GM18868 (cell line): ENCODE data around the gene IFI30.
"Not testable (repeated sequence)": the region's sequence is repeated elsewhere in the genome, so short reads cannot be mapped to it uniquely, and the experiment has no call there.

ENCODE experiments used
- ATAC-seq: cut with Tn5 transposase; IDR thresholded peaks from one replicate; pipeline ENCODE4 v1.9.1; 2021; ENCODE audit warnings: mild to moderate bottlenecking, moderate library complexity; ENCODE audit not compliant: unreplicated experiment

Gene IFI30

DNA sequence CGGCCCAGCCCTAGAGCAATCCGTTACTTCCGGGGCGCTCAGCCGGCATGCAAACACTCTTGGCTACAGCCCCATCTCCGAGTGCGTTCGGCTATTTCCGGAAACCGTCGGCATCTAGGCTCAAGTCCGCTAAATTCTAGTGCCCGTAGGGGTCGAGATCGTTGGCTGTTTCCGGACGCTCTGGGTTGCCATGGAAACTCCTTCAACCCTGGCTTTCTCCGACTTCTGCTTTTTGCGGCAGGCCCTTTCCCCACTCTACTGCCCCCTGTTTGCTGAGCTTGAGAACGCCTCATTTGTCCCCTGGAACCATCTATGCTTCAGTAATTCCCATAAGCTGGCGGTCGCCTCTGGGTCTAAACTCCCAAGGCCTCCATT lies 21.2 kb upstream of the IFI30 start:
- ATAC-seq = peak; percentile 57

DNA sequence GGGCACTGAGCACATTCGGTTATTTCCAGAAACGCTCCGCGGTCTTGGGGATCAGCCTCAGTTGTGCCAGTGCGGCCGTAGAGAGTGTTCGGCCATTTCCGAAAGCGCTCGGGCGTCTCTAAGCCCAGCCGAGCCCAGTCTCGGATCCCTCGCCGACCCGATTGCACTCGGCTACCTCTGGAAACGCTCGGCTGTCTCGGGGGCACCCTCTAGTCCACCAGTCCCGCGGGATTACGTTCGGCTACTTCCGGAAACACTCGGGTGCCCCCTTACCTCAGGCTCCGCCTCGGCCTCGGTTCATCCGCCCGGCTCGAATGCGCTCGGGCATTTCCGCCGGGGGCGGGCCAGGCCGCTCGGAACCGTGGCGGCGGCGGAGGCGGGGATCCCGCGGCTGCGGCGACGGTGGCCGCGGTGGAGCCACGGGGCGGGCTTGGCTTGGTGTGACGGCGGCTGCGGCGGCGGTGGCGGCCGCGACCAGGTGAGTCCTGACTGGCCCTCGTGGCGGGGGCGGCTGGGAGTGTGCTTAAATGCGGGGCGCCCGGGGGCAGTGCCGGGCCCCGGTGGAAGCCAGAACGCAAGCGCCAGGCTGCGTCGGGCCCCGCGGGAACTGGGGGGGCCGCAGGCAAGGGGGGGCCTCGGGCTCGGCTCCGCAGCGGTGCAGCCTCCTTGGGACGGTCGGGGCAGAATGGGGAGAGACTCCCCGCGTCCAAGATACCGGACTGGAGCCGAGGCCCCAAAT lies 20.6 kb upstream of the IFI30 start, which contains the start of gene PIK3R2:
TSS of gene PIK3R2 (plus strand) at position 347 of the 739 bp plus-strand sequence. CDS start 2,717 bp downstream, outside the sequence.
- peak; percentile 78 for ATAC-seq

DNA sequence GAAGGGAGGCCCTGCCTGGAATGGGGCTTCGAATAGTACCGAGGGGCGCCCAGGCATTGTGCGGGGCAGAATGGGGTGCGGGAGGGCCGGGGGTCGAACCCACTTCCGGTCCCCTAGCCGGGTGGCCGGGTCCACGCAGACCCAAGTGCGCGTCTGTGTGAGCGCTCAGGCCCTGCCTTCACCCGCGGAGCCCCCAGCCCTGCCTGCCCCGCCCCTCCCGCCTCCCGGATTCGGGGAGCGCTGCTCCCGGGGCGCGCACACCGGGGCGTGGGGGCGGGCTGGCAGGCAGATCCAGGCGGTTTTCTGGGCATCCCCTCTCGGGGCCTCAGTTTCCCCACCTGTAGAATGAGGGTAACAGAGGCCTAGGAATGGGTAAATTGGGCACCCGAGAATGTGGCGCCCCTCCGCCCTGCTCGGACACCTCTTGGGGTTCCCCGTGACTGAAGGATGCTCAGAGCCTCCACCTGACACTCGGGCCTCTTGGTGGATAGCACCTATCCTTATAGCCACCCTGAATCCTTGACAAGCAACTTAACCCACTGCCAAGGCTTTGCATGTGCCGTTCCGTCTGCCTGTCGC lies 20.0 kb upstream of the IFI30 start:
- no peak for ATAC-seq

DNA sequence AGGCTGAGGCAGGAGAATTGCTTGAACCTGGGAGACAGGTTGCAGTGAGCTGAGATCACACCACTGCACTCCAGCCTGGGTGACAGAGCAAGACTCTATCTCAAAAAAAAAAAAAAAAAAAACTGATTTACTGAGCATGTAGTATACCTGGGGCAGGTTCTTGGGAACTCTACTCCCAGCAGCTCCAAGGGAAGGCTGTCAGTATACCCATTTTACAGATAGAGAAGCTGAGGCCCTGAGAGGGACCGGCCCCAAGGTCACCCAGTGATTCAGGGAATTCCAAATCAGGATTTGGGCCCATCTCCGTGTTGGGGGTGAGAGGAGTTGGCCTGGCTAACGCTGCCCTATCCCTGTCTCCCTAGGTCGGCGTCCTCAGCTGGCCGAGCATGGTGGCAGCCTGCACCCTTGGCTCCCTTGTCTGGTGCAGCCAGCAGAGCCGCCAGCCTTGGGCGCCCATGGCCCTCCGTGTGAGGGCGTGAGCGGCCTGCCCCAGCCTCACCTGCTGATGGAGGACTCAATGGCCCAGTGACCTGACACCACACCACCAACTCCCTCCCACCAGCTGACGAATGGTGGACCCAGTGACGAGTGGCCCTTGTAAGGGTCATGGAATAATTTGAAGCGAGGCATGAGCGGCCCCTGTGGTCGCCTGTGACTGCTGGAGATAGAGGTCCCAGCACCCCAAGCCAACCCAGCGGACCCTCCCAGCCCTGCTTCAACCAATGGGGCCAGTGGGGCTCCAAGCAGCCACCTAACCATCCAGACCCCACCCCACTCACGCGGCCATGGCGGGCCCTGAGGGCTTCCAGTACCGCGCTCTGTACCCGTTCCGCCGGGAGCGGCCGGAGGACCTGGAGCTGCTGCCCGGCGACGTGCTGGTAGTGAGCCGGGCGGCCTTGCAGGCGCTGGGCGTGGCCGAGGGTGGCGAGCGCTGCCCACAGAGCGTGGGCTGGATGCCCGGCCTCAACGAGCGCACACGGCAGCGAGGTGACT lies 18.2 kb upstream of the IFI30 start:
- no peak for ATAC-seq

DNA sequence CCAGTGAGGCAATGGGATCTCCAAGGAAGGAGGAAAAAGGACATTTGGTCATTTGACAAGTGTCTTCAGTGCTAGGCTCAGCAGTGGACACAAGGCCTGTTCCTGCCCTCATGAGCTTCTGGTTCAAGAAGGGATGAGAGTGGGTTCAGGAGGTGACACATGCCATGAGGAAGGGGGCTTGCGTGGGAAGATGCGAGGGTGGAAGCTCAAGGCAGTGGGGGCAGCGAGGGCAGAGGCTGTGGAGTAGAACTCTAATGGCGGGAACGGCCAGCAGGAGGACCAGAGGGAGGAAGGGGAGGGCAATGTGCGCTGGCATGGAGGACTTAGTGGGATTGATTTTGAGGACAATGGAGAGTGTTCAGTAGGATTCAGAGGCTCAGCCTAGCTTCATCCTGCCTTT lies 17.3 kb upstream of the IFI30 start:
- ATAC-seq = no peak

DNA sequence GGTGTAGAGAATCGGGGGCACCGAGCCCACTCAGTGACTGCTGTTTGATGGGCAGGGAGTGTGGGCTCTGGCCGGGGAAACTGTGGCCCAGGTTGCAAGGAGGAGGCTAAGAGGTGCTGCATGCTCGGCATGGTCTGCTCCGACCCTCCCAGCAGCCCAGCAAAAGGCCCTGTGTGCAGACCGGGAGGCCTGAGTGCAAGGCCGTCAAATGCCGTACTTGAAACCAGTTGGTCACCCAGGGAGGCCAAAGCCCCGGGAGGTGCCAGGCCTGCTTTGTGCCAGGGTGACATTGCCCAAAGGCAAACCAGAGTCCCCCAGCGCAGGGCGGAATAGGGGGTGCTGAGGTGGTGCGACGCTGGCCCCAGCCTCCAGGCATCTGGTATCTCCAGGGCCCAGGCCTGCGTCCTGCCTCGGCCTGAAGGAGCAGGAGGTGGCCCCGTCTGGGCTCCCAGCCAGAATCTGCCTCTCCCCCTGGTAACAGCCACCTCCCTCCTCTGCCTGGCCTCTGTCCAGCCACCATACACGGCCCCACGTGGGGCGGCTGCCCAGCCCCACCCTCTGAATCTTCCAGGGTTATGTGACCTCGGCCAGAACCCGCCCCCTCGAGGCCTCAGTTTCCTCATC lies 16.7 kb upstream of the IFI30 start:
- ATAC-seq = no peak

DNA sequence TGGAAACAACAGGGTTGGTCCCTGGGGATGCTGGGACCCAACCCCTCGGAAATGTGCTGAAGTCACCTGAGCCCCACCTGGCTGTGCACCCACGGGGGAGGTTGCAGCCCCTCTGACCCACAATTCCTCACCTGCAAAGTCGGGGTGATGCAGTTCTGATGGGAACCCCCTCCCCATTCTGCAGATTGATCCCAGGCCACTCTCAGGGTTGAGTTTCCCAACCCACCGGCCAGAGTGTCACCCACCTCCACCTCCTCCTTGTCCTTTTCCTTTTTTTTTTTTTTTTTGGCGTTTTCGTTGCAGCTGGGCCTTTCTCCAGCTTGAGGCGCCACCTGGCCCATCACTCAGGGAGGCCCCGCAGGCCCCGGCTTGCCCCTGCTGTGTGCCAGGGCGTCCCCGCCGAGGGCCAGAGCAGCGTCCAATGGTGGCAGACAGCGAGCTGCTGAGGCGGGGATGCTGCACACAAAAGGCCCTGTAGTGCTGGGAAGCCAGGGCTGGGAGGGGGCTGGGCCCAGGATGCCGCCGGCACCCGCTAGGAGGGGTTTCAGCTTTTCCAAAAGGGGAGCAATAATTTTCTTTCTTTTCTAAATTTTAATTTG lies 16.0 kb upstream of the IFI30 start:
- no peak for ATAC-seq

DNA sequence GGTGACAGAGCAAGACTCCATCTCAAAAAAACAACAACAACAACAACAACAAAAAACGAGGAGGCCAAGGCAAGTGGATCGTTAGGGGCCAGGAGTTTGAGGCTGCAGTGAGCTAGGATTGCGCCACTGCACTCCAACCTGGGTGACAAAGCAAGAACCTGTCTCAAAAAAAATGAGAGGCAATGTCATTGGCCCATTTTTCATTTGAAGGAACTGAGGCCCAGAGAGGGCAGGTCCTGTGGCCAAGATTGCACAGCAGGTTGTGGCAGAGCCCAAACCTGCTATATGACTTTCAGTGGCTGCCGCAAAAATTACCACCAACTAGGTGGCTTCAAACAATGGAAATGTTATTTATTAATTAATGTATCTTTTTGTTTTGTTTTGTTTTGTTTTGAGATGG lies 15.1 kb upstream of the IFI30 start:
- no peak for ATAC-seq

DNA sequence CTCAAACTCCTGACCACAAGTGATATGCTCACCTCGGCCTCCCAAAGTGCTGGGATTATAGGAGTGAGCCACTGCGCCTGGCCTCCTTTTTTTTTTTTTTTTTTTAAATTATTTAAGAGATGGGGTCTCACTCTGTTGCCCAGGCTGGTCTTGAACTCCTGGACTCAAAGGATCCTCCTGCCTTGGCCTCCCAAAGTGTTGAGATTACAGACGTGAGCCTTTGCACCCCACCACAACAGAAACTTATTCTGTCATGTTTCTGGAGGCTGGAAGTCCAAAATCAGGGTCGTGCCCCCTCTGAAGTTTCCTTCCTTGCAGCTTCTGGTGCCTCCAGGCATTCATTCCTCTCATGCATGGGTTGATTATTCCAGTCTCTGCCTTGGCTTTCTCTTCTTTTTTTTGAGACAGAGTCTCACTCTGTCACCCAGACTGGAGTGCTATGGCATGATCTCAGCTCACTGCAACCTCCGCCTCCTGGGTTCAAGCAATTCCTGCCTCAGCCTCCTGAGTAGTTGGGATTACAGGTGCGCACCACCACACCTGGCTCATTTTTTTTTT lies 14.5 kb upstream of the IFI30 start:
- ATAC-seq = not testable (repeated sequence)

DNA sequence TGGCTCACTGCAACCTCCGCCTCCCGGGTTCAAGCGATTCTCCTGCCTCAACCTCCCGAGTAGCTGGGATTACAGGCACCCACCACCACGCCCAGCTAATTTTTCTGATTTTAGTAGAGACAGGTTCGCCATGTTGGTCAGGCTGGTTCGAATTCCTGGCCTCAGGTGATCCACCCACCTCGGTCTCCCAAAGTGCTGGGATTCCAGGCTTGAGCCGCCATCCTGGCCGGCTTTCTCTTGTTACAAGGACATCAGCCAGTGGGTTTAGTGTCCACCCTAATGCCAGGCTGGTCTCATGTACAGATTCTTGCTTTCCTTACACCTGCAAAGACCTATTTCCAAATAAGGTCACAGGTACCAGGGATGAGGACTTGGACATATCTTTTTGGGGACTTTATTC lies 13.8 kb upstream of the IFI30 start:
- ATAC-seq = no peak

DNA sequence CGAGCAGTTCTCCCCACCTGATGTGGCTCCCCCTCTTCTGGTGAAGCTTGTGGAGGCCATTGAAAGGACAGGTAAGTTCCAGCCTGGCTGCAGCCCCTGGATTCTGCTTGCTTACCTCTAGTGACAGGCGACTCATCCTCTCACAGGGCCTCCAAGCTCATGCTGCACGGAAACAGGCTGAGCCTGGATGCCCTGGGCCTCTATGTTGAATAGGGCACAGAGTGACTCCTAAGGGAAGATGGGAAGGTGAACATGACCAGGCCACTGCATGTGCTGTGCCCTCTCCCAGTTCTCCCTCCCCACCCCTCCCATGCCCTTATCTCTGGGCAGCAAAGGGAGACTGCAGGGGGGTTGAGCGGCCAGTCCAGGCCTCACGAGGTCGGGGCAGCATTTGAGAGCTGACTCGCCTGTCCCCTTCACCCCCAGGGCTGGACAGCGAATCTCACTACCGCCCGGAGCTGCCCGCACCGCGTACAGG lies 13.1 kb upstream of the IFI30 start:
- ATAC-seq = no peak

DNA sequence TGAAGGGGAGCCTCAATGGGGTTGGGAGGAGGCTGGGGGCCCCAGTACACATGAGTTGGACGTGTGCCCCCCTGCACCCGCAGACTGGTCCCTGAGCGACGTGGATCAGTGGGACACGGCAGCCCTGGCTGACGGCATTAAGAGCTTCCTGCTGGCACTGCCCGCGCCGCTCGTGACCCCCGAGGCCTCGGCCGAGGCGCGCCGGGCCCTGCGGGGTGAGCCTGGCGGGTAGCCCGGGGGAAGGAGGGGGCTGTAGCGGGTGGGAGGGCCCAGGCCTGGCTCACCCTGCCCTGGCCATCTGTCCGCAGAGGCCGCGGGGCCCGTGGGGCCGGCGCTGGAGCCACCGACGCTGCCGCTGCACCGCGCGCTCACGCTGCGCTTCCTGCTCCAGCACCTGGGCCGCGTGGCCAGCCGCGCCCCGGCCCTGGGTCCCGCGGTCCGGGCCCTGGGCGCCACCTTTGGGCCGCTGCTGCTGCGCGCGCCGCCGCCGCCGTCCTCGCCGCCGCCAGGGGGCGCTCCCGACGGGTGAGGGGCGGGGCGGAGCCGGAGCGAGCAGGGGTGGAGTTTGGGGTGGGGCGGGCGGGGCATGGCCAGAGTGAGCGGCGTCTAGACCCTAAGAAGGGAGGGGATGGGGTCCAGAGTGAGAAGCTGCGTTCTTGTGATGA lies 12.5 kb upstream of the IFI30 start:
- peak; percentile 47 for ATAC-seq

DNA sequence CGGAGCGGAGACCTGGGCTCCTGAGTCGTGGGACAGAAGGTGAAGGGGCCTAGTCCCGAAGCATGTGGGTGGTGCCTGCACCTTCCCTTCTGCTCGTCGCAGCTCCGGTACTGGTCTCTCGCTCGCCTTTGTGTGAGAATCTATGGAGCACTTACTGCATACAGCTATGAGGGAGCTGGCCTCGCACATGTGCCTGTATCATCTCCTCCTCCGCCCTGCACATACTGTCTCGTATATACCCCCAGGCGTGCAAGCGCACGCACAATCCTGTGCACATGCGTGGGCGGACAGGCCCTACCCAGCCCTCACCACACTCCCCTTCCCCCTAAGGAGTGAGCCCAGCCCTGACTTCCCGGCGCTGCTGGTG lies 12.0 kb upstream of the IFI30 start:
- ATAC-seq = no peak

DNA sequence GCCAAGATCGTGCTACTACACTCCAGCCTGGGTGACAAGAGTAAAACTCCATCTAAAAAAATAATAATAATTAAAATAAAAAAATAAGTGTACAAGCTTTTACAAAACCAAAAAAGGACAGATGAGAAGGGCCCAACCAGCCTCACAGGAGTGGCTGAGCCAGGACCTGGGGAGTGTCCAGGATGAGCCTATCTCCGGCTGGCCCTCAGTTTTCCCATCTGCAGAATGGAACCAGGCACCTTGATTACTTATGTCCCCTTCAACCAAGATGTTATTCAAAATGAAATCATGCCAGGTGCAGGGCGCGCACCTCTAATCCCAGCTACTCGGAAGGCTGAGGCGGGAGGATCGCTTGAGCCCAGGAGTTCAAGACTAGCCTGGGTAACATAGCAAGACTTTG lies 9.5 kb upstream of the IFI30 start:
- ATAC-seq = no peak

DNA sequence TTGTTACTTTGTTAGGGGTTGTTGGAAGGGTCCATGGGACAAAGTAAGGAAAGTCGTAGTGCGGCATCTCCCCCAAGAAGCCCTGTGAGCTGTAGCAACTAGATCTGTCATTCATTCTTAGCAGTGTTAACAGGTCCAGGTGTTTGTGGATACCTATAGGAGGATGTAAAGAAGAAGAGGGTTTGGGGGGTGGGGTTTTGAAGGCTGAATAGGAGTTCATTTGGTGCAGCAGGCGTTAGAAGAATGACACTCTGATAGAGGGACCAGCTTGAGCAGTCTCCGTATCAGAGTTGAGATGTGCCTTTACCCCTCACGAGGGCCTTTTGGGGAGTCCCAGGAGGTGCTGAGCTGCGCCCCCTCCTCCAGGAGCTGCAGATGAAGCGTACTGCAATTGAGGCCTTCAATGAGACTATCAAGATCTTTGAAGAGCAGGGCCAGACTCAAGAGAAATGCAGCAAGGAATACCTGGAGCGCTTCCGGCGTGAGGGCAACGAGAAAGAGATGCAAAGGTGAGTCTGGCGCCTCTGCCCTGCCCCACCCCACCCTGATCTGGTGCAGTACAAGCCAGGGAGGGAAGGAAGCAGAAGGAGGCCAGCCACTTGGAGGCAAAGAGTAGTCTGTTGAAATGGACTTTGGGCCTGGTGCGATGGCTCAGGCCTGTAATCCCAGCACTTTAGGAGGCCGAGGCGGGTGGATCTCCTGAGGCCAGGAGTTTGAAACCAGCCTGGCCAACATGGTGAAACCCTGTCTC lies 7.6 kb upstream of the IFI30 start:
- ATAC-seq = no peak

DNA sequence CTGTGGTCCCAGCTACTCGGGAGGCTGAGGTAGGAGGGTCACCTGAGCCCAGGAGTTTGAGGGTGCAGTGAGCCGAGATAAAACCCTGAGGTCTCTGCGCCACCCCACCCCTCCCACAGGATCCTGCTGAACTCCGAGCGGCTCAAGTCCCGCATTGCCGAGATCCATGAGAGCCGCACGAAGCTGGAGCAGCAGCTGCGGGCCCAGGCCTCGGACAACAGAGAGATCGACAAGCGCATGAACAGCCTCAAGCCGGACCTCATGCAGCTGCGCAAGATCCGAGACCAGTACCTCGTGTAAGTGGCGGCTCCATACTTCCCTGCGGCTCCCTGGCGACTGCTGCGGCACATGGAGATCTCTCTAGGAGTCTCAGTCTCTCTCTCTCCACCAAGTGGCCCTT lies 6.6 kb upstream of the IFI30 start:
- ATAC-seq = no peak

DNA sequence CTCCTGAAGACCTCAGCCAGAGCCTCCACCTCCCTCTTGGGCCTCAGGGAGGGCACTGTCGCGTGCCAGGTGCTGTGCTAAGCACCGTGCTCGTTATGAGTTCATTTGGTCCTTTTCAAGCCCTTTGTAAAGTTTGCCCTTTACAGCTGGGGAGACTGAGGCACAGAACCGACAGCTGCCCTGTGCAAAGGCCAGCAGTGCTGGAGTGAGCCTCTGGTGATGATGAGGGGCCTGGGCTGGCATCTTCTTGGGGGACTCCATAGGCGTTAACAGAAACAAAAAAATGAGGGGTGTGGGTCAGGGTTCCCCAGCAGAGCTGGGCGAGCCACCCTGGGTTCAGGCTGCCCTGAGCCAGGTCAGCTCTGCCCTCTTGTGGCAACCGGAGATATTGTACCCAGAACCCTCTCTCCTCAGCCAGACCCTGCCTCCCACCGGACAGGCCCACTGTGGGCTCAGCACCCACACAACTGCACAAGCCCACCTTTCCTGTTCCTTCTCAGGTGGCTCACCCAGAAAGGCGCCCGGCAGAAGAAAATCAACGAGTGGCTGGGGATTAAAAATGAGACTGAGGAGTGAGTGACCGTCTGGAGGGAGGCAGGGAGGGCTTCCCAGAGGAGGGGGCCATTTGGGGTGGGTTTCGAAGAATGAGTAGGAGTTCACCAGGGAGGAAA lies 5.5 kb upstream of the IFI30 start:
- no peak for ATAC-seq

DNA sequence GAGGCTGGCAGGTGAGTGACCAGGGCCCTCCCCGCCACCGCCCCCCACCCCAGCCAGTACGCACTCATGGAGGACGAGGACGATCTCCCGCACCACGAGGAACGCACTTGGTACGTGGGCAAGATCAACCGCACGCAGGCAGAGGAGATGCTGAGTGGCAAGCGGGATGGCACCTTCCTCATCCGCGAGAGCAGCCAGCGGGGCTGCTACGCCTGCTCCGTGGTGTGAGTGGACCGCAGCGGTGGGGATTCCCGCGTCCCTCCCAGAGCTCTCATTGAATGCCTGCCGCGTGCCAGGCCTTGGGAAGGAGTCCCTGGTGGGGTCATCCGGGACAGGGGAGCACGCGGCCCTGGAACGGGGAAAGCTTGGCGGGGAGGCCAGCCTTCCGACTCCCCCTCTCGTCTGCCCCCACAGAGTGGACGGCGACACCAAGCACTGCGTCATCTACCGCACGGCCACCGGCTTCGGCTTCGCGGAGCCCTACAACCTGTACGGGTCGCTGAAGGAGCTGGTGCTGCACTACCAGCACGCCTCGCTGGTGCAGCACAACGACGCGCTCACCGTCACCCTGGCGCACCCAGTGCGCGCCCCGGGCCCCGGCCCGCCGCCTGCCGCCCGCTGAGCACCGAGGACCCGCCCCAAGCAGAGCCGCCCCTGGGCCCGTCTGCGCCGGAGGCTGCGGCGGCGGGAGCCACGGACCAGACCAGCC lies 4.8 kb upstream of the IFI30 start:
- no peak for ATAC-seq
